KMS-11 (cell line): ENCODE measurements around the gene GPR180.
"Not testable (repeated sequence)": the region's sequence is repeated elsewhere in the genome, so short reads cannot be mapped to it uniquely, and the experiment has no call there.

Experiments used
- H2AFZ ChIP-seq: fragments of 200-600 bp; sonication (generic); 2 replicates; pipeline ENCODE4 v1.6.1; 2016; ENCODE audit warnings: antibody characterized with exemption, mixed run types, low read depth
- H3K27ac ChIP-seq: fragments of 200-600 bp; sonication (generic); 2 replicates; pipeline ENCODE4 v1.6.1; 2016; ENCODE audit warnings: mild to moderate bottlenecking, mixed run types
- H3K27me3 ChIP-seq: fragments of 200-600 bp; sonication (generic); 2 replicates; pipeline ENCODE4 v1.6.1; 2017; ENCODE audit warnings: mild to moderate bottlenecking, low read depth, mixed run types, moderate library complexity; ENCODE audit not compliant: insufficient read depth
- H3K36me3 ChIP-seq: fragments of 200-600 bp; sonication (generic); 2 replicates; pipeline ENCODE4 v1.6.1; 2017; ENCODE audit warnings: mild to moderate bottlenecking, mixed run types; ENCODE audit not compliant: insufficient read depth
- H3K4me1 ChIP-seq: fragments of 200-600 bp; sonication (generic); 2 replicates; pipeline ENCODE4 v1.6.1; 2016; ENCODE audit warnings: mild to moderate bottlenecking, low read depth, mixed run types; ENCODE audit not compliant: poor library complexity, severe bottlenecking
- H3K4me2 ChIP-seq: fragments of 200-600 bp; sonication (generic); 2 replicates; pipeline ENCODE4 v1.7.0; 2016; ENCODE audit warnings: mild to moderate bottlenecking, mixed run types
- H3K4me3 ChIP-seq: fragments of 200-600 bp; sonication (generic); IDR thresholded peaks from 2 replicates; pipeline ENCODE4 v1.6.1; 2017; ENCODE audit warnings: low read depth, low read length, mixed read lengths; ENCODE audit not compliant: insufficient read depth
- H3K79me2 ChIP-seq: fragments of 200-600 bp; sonication (generic); 2 replicates; pipeline ENCODE4 v1.6.1; 2016; ENCODE audit warnings: low read depth, mixed run types; ENCODE audit not compliant: insufficient read depth
- H3K9ac ChIP-seq: fragments of 200-600 bp; sonication (generic); 2 replicates; pipeline ENCODE4 v1.6.1; 2016; ENCODE audit warnings: mild to moderate bottlenecking, mixed run types
- H4K20me1 ChIP-seq: fragments of 200-600 bp; sonication (generic); 2 replicates; pipeline ENCODE4 v1.6.1; 2016; ENCODE audit warnings: mild to moderate bottlenecking, mixed run types; ENCODE audit not compliant: insufficient read depth
- TF ChIP-seq, protein P1 (sequence below): fragments of 200-600 bp; sonication (generic); conservative IDR thresholded peaks from 2 replicates; pipeline ENCODE4 v1.6.1; 2017; ENCODE audit warnings: low read depth, mild to moderate bottlenecking, antibody characterized with exemption, low read length, moderate library complexity, mixed read lengths

GPR180 gene

DNA sequence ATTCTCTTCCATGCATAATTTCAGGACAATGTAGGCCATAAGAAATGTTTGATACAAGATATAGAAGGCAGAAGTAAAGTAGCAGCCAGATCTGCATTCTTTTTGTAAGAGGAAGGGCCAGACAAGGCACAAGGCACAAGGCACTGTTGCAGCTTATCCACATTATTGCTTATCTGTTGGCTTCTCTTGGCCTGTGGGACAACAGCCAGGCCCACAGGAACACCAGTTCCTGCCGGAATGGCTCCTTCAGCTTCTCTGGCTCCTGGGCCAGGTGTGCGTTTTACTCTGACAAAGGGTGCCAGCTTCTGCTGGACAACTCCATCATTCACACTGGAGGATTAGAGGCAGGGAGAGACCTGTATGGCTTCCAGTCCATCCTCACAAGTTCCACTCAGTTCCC lies 29.2 kb downstream of the GPR180 start:
- H3K79me2 ChIP-seq = no peaks in the 10 kb centered on the region
- TF ChIP-seq, protein P1, sequence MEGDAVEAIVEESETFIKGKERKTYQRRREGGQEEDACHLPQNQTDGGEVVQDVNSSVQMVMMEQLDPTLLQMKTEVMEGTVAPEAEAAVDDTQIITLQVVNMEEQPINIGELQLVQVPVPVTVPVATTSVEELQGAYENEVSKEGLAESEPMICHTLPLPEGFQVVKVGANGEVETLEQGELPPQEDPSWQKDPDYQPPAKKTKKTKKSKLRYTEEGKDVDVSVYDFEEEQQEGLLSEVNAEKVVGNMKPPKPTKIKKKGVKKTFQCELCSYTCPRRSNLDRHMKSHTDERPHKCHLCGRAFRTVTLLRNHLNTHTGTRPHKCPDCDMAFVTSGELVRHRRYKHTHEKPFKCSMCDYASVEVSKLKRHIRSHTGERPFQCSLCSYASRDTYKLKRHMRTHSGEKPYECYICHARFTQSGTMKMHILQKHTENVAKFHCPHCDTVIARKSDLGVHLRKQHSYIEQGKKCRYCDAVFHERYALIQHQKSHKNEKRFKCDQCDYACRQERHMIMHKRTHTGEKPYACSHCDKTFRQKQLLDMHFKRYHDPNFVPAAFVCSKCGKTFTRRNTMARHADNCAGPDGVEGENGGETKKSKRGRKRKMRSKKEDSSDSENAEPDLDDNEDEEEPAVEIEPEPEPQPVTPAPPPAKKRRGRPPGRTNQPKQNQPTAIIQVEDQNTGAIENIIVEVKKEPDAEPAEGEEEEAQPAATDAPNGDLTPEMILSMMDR = no peak
- H3K9ac ChIP-seq = no peak overlapping the region
- H3K27me3 ChIP-seq = no peaks in the 10 kb centered on the region
- H2AFZ ChIP-seq = no peak overlapping the region
- no peak overlapping the region for H3K27ac ChIP-seq
- no peaks in the 10 kb centered on the region for H3K36me3 ChIP-seq
- H4K20me1 ChIP-seq = no peaks in the 10 kb centered on the region
- no peak overlapping the region for H3K4me3 ChIP-seq
- H3K4me2 ChIP-seq = no peak overlapping the region
- H3K4me1 ChIP-seq = no peaks in the 10 kb centered on the region

DNA sequence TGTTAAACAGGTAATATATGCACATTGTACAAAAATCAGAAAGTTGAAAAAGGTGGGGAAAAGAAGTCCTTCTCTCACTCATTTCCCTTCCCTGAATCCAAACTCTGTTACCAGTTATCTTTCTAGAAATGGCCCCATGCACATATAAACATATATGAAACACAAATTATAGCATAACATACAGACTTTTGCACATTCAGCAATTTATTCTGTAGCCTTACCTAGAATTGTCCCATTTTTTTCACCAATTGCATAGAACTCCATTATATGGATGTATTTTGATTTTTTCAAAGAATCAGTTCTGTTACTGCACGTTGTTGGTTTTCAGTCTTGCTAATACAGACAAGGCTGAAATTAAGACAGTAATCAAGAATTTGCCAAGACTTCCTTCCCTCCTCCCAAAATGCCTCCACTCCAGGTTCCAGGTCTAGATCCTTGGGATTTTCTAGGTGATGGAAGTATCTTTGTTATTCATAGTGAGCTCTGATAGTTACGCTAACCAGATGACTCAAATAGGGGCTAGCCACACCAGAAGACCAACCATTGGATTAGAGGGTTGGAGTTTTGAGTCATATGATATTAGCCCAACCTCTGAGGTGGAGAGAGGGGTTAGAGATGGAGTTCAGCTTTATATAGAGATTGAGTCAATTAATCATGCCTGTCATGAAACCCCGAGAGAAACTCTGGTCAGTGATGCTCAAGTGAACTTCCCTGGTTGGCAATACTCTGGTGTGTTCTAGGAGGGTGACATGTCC lies 30.7 kb downstream of the GPR180 start:
- Histone ChIP-seq H3K4me1 (no peaks in the 10 kb centered on the region), H3K4me3 (no peak overlapping the region), H3K36me3 (no peaks in the 10 kb centered on the region), H3K27ac (no peak overlapping the region), H3K9ac (no peak overlapping the region), H3K27me3 (no peaks in the 10 kb centered on the region), H4K20me1 (no peaks in the 10 kb centered on the region), H3K4me2 (no peak overlapping the region), H3K79me2 (no peaks in the 10 kb centered on the region), H2AFZ (no peak overlapping the region)
- TF ChIP-seq, protein P1 = no peak

DNA sequence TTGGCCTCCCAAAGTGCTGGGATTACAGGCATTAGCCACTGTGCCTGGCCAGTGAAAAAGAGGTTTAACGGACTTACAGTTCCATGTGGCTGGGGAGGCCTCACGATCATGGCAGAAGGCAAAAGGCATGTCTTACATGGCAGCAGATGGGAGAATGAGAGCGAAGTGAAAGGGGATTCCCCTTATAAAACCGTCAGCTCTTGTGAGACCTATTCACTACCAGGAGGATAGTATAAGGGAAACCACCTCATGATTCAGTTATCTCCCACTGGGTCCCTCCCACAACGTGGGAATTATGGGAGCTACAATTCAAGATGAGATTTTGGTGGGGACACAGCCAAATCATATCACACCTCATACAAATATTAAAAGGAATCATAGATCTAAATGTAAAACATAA lies 34.4 kb downstream of the GPR180 start:
- H3K36me3 ChIP-seq, H3K4me3 ChIP-seq, H3K4me2 ChIP-seq, H3K27ac ChIP-seq, H3K27me3 ChIP-seq, H3K9ac ChIP-seq, H3K79me2 ChIP-seq, H3K4me1 ChIP-seq, H2AFZ ChIP-seq, H4K20me1 ChIP-seq: not testable (repeated sequence)

DNA sequence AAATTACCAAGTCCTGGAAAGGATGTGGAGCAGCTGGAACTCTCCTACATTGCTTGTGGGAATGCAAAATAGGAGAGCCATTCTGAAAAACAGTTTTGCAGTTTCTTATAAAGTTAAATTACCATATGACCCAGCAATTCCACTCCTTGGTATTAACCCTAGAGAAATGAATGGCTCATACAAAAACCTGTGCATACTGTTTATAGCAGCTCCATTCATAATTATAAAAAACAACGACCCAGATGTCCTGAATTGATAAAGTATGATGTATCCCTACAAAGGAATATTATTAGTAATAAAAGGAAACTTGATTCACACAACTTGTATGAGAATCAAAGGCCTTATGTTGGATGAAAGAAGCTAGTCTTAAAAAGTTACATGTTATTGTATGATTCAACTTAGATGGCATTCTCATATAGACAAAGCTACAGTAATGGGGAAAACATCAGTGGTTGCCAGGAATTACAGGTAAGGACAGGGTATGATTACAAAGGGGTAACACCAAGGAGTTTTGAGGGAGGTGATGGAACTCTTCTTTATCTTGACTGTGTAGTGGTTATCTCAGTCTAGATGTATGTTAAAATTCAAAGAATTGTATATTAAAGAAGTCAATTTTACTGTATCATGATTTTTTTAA lies 35.4 kb downstream of the GPR180 start:
- no peaks in the 10 kb centered on the region for H4K20me1 ChIP-seq
- H3K4me3 ChIP-seq = no peak overlapping the region
- TF ChIP-seq, protein P1 = no peak
- no peaks in the 10 kb centered on the region for H3K4me1 ChIP-seq
- no peak overlapping the region for H3K27ac ChIP-seq
- no peak overlapping the region for H3K4me2 ChIP-seq
- H2AFZ ChIP-seq = no peak overlapping the region
- no peaks in the 10 kb centered on the region for H3K27me3 ChIP-seq
- no peaks in the 10 kb centered on the region for H3K79me2 ChIP-seq
- no peaks in the 10 kb centered on the region for H3K36me3 ChIP-seq
- H3K9ac ChIP-seq = no peak overlapping the region

DNA sequence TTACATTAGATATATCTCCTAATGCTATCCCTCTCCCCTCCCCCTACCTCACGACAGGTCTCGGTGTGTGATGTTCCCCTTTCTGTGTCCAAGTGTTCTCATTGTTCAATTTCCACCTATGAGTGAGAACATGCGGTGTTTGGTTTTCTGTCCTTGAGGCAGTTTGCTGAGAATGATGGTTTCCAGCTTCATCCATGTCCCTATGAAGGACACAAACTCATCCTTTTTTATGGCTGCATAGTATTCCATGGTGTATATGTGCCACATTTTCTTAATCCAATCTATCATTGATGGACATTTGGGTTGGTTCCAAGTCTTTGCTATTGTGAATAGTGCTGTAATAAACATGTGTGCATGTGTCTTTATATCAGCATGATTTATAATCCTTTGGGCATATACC lies 36.0 kb downstream of the GPR180 start:
- not testable (repeated sequence) for H3K27me3 ChIP-seq, H3K4me3 ChIP-seq, H2AFZ ChIP-seq, H3K27ac ChIP-seq, H3K36me3 ChIP-seq, H3K4me2 ChIP-seq, H3K4me1 ChIP-seq, H3K79me2 ChIP-seq, H4K20me1 ChIP-seq, H3K9ac ChIP-seq
